GM18499 (cell line): ENCODE results near the gene SPSB4.
"Not testable (repeated sequence)": the region's sequence is repeated elsewhere in the genome, so short reads cannot be mapped to it uniquely, and the experiment has no call there.

ENCODE experiments used
- ATAC-seq: cut with Tn5 transposase; IDR thresholded peaks from one replicate; pipeline ENCODE4 v1.9.1; 2021; ENCODE audit warnings: moderate number of reproducible peaks; ENCODE audit not compliant: insufficient read depth, unreplicated experiment

The SPSB4 gene

GRCh38 chr3:141113680-141114079 lies 62.5 kb downstream of the SPSB4 start:
- not testable (repeated sequence) for ATAC-seq

GRCh38 chr3:141114179-141114745 lies 63.1 kb downstream of the SPSB4 start:
- no peak for ATAC-seq

- ATAC-seq, result no peak
These were observed 63.8 kb downstream of the SPSB4 start for GRCh38 chr3:141114816-141115460.

- ATAC-seq, result no peak
These were observed 64.8 kb downstream of the SPSB4 start for GRCh38 chr3:141115789-141116541.

GRCh38 chr3:141116721-141117120 lies 65.6 kb downstream of the SPSB4 start:
- ATAC-seq, result no peak

GRCh38 chr3:141117982-141118381 lies 66.8 kb downstream of the SPSB4 start:
- not testable (repeated sequence) for ATAC-seq

GRCh38 chr3:141122455-141123030 lies 71.4 kb downstream of the SPSB4 start:
- no peak for ATAC-seq

- no peak for ATAC-seq
These were observed 72.7 kb downstream of the SPSB4 start for GRCh38 chr3:141123677-141124410.

- no peak for ATAC-seq
These were observed 73.6 kb downstream of the SPSB4 start for GRCh38 chr3:141124715-141125114.

GRCh38 chr3:141125351-141125750 lies 74.2 kb downstream of the SPSB4 start:
- no peak for ATAC-seq

- no peak for ATAC-seq
These were observed 75.7 kb downstream of the SPSB4 start for GRCh38 chr3:141126661-141127343.

- ATAC-seq, result no peak
These were observed 76.4 kb downstream of the SPSB4 start for GRCh38 chr3:141127344-141128125.

GRCh38 chr3:141128126-141128777 lies 77.1 kb downstream of the SPSB4 start:
- no peak for ATAC-seq

- ATAC-seq, result no peak
These were observed 77.9 kb downstream of the SPSB4 start for GRCh38 chr3:141129049-141129448.

- no peak for ATAC-seq
These were observed 78.4 kb downstream of the SPSB4 start for GRCh38 chr3:141129541-141130011.

GRCh38 chr3:141143517-141143916 lies 92.4 kb downstream of the SPSB4 start:
- no peak for ATAC-seq

GRCh38 chr3:141146979-141147470 lies 95.9 kb downstream of the SPSB4 start:
- no peak for ATAC-seq

GRCh38 chr3:141147657-141148056 lies 96.5 kb downstream of the SPSB4 start:
- no peak for ATAC-seq
